Measurements from ENCODE around the gene GRIK3. TPM values are rescaled to one million over a fixed set of nuclear protein-coding genes. Genes with fewer than 3 reads are reported as not detected.
"Not testable (repeated sequence)": the region's sequence is repeated elsewhere in the genome, so short reads cannot be mapped to it uniquely, and the experiment has no call there.

GRIK3 gene
- polyA plus RNA-seq, 1 donor (not counting 4 experiments of a cell fraction or from before 2014, with no cell fraction given) = not detected

DNA sequence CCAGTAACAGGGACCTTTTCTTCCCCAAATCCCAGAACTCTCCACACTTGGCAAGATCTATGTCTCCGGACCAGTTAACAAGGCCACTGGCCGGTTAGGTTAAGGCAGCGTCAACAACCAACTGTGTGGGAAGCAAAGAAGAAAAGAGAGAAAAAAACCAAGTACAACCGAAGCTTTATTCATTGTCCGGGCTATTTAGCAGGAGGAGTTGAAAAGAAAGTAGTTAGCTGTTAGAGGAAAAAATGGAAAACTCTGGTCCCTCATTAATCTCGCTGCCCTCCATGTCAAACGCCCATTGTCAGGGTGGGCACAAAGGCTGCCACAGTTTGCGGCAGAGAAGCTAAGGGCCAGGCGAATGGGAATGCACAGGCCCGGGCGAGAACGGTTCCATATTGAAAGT lies 49.3 kb upstream of the GRIK3 start:
- TF ChIP-seq, protein P1, sequence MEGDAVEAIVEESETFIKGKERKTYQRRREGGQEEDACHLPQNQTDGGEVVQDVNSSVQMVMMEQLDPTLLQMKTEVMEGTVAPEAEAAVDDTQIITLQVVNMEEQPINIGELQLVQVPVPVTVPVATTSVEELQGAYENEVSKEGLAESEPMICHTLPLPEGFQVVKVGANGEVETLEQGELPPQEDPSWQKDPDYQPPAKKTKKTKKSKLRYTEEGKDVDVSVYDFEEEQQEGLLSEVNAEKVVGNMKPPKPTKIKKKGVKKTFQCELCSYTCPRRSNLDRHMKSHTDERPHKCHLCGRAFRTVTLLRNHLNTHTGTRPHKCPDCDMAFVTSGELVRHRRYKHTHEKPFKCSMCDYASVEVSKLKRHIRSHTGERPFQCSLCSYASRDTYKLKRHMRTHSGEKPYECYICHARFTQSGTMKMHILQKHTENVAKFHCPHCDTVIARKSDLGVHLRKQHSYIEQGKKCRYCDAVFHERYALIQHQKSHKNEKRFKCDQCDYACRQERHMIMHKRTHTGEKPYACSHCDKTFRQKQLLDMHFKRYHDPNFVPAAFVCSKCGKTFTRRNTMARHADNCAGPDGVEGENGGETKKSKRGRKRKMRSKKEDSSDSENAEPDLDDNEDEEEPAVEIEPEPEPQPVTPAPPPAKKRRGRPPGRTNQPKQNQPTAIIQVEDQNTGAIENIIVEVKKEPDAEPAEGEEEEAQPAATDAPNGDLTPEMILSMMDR (optimal IDR thresholded peaks at IDR 0.05 in 1 of 3, IDR thresholded peaks at IDR 0.05 in 1 of 3, conservative IDR thresholded peaks at IDR 0.05 in 1 of 3; ENCODE audit: extremely low read depth in 1 of 3, insufficient read depth in 2 of 3, low read length in 3 of 3) = no peak
- no peak for TF ChIP-seq EZH2 (IDR thresholded peaks at IDR 0.05; ENCODE audit: low read length)

GRCh38 chr1:37080296-37080986 lies 46.1 kb upstream of the GRIK3 start:
- DNase-seq (ENCODE audit: low read depth, low spot score); H3K27ac ChIP-seq (ENCODE audit: control insufficient read depth, insufficient read depth, low read length); H3K9me1 ChIP-seq (ENCODE audit: control insufficient read depth, extremely low read depth, insufficient read depth, low read length); FAIRE-seq; dilution Hi-C loops (cut with MboI; ENCODE audit: extremely low pct_ligation_motif_present, low sequenced_read_pairs); H3K79me2 ChIP-seq (ENCODE audit: control insufficient read depth, insufficient read depth, low read length); H3K9me3 ChIP-seq (ENCODE audit: control insufficient read depth, low read depth, low read length); H2AFZ ChIP-seq (ENCODE audit: control insufficient read depth, low read length); H3K4me1 ChIP-seq (ENCODE audit: control insufficient read depth, extremely low read depth, insufficient read depth, low read length); H3K36me3 ChIP-seq (ENCODE audit: control insufficient read depth in 2 of 2, extremely low read depth in 1 of 2, insufficient read depth in 2 of 2, low read length in 2 of 2); H3K4me2 ChIP-seq (ENCODE audit: control insufficient read depth, extremely low read depth, insufficient read depth, low read depth, low read length); H3K4me3 ChIP-seq (ENCODE audit: control insufficient read depth in 2 of 3, extremely low read depth in 1 of 3, insufficient read depth in 2 of 3, low read depth in 1 of 3, low read length in 3 of 3); H4K20me1 ChIP-seq (ENCODE audit: control insufficient read depth, extremely low read depth, insufficient read depth, low read length); H3K9ac ChIP-seq (ENCODE audit: control insufficient read depth, extremely low read depth, insufficient read depth, low read length); H3K27me3 ChIP-seq (ENCODE audit: control insufficient read depth, extremely low read depth, insufficient read depth, low read length): not testable (repeated sequence)

More for the DNA sequence above, 49.3 kb upstream of the GRIK3 start:
- Histone ChIP-seq H3K9me3 (ENCODE audit: control insufficient read depth, low read depth, low read length) (no peaks in the 10 kb centered on the region), H3K4me2 (ENCODE audit: control insufficient read depth, extremely low read depth, insufficient read depth, low read depth, low read length) (no peak overlapping the region), H4K20me1 (ENCODE audit: control insufficient read depth, extremely low read depth, insufficient read depth, low read length) (no peaks in the 10 kb centered on the region), H3K36me3 (ENCODE audit: control insufficient read depth in 2 of 2, extremely low read depth in 1 of 2, insufficient read depth in 2 of 2, low read length in 2 of 2) (no peaks in the 10 kb centered on the region), H2AFZ (ENCODE audit: control insufficient read depth, low read length) (no peak overlapping the region), H3K9me1 (ENCODE audit: control insufficient read depth, extremely low read depth, insufficient read depth, low read length) (no peaks in the 10 kb centered on the region), H3K27me3 (ENCODE audit: control insufficient read depth, extremely low read depth, insufficient read depth, low read length) (no peaks in the 10 kb centered on the region), H3K4me3 (ENCODE audit: control insufficient read depth in 2 of 3, extremely low read depth in 1 of 3, insufficient read depth in 2 of 3, low read depth in 1 of 3, low read length in 3 of 3) (no peak overlapping the region), H3K27ac (ENCODE audit: control insufficient read depth, insufficient read depth, low read length) (no peak overlapping the region), H3K4me1 (ENCODE audit: control insufficient read depth, extremely low read depth, insufficient read depth, low read length) (no peaks in the 10 kb centered on the region), H3K79me2 (ENCODE audit: control insufficient read depth, insufficient read depth, low read length) (no peaks in the 10 kb centered on the region), H3K9ac (ENCODE audit: control insufficient read depth, extremely low read depth, insufficient read depth, low read length) (no peak overlapping the region)
- dilution Hi-C loops (cut with MboI; ENCODE audit: extremely low pct_ligation_motif_present, low sequenced_read_pairs) = no loop called here
- no peak for DNase-seq (ENCODE audit: low read depth, low spot score)
- no peak for FAIRE-seq

DNA sequence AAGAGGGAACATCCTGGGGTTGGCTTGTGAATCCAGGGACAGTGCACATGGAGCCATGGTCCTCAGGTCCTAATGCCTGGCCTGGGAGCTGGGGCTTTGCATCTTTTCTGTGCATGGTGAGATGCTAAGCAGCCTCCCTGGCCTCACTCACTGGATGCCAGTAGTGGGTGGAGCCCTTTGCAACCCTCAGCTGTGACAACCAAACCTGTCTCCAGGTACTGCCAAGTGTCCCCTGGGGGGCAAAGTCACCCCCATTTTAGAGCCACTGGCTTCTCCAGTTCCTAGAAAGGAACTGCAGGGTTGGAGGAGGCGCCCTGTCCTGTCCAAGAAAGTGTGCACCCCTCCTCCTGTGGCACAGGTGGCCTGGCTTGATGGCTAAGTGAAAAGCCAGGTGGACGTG lies 44.6 kb upstream of the GRIK3 start:
- Histone ChIP-seq H4K20me1 (ENCODE audit: control insufficient read depth, extremely low read depth, insufficient read depth, low read length) (no peaks in the 10 kb centered on the region), H3K4me3 (ENCODE audit: control insufficient read depth in 2 of 3, extremely low read depth in 1 of 3, insufficient read depth in 2 of 3, low read depth in 1 of 3, low read length in 3 of 3) (no peak overlapping the region), H3K4me2 (ENCODE audit: control insufficient read depth, extremely low read depth, insufficient read depth, low read depth, low read length) (no peak overlapping the region), H3K36me3 (ENCODE audit: control insufficient read depth in 2 of 2, extremely low read depth in 1 of 2, insufficient read depth in 2 of 2, low read length in 2 of 2) (no peaks in the 10 kb centered on the region), H2AFZ (ENCODE audit: control insufficient read depth, low read length) (no peak overlapping the region), H3K9me1 (ENCODE audit: control insufficient read depth, extremely low read depth, insufficient read depth, low read length) (no peaks in the 10 kb centered on the region), H3K27ac (ENCODE audit: control insufficient read depth, insufficient read depth, low read length) (no peak overlapping the region), H3K27me3 (ENCODE audit: control insufficient read depth, extremely low read depth, insufficient read depth, low read length) (peaks cover 2% of the 10 kb centered on the region), H3K9ac (ENCODE audit: control insufficient read depth, extremely low read depth, insufficient read depth, low read length) (no peak overlapping the region), H3K79me2 (ENCODE audit: control insufficient read depth, insufficient read depth, low read length) (no peaks in the 10 kb centered on the region), H3K9me3 (ENCODE audit: control insufficient read depth, low read depth, low read length) (no peaks in the 10 kb centered on the region), H3K4me1 (ENCODE audit: control insufficient read depth, extremely low read depth, insufficient read depth, low read length) (no peaks in the 10 kb centered on the region)
- TF ChIP-seq, protein P1 (optimal IDR thresholded peaks at IDR 0.05 in 1 of 3, IDR thresholded peaks at IDR 0.05 in 1 of 3, conservative IDR thresholded peaks at IDR 0.05 in 1 of 3; ENCODE audit: extremely low read depth in 1 of 3, insufficient read depth in 2 of 3, low read length in 3 of 3) = no peak
- no peak for TF ChIP-seq EZH2 (IDR thresholded peaks at IDR 0.05; ENCODE audit: low read length)
- dilution Hi-C loops (cut with MboI; ENCODE audit: extremely low pct_ligation_motif_present, low sequenced_read_pairs) = no loop called here
- FAIRE-seq (no peak), DNase-seq (ENCODE audit: low read depth, low spot score) (no peak)
